A549 (cell line): Measurements from ENCODE around the gene SHKBP1.
"Not testable (repeated sequence)": the region's sequence is repeated elsewhere in the genome, so short reads cannot be mapped to it uniquely, and the experiment has no call there.

Experiments
- CTCF ChIP-seq: fragments of >200 bp; sonication (Bioruptor Twin); formaldehyde crosslinking; IDR thresholded peaks from 3 replicates; pipeline ENCODE4 v1.5.1; 2016
- EP300 ChIP-seq, 2 experiments: fragments of >200 bp; sonication (Bioruptor Twin); formaldehyde crosslinking; IDR thresholded peaks; 2 replicates in 1 of 2; 3 replicates in 1 of 2; pipeline ENCODE4 v1.6.1; 2016 to 2017
- JUNB ChIP-seq: fragments of >200 bp; sonication (Bioruptor Twin); formaldehyde crosslinking; IDR thresholded peaks from 2 replicates; pipeline ENCODE4 v1.6.1; 2016
- POLR2A ChIP-seq: IDR thresholded peaks from 2 replicates; pipeline ENCODE4 v1.6.1; 2012; ENCODE audit warnings: mild to moderate bottlenecking, low read length
- REST ChIP-seq: fragments of 200-600 bp; sonication (generic); IDR thresholded peaks from 2 replicates; pipeline ENCODE4 v1.6.1; 2016; ENCODE audit warnings: antibody characterized with exemption, mild to moderate bottlenecking, moderate library complexity
- TF ChIP-seq, protein P1 (sequence below): IDR thresholded peaks from 2 replicates; pipeline ENCODE4 v1.6.1; 2012

DNA sequence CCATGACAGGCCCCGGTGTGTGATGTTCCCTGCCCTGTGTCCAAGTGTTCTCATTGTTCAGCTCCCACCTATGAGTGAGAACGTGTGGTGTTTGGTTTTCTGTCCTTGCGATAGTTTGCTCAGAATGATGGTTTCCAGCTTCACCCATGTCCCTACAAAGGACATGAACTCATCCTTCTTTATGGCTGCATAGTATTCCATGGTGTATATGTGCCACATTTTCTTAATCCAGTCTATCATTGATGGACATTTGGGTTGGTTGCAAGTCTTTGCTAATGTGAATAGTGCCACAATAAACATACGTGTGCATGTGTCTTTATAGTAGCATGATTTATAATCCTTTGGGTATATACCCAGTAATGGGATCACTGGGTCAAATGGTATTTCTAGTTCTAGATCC is 29.5 kb upstream of the SHKBP1 start:
- TF ChIP-seq CTCF; POLR2A; JUNB; EP300 (IDR thresholded peaks at IDR 0.05); REST: not testable (repeated sequence)
- TF ChIP-seq, protein P1, sequence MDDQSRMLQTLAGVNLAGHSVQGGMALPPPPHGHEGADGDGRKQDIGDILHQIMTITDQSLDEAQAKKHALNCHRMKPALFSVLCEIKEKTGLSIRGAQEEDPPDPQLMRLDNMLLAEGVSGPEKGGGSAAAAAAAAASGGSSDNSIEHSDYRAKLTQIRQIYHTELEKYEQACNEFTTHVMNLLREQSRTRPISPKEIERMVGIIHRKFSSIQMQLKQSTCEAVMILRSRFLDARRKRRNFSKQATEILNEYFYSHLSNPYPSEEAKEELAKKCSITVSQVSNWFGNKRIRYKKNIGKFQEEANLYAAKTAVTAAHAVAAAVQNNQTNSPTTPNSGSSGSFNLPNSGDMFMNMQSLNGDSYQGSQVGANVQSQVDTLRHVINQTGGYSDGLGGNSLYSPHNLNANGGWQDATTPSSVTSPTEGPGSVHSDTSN: not testable (repeated sequence)
